Measurements from ENCODE around the gene TBX2.

Gene TBX2

DNA sequence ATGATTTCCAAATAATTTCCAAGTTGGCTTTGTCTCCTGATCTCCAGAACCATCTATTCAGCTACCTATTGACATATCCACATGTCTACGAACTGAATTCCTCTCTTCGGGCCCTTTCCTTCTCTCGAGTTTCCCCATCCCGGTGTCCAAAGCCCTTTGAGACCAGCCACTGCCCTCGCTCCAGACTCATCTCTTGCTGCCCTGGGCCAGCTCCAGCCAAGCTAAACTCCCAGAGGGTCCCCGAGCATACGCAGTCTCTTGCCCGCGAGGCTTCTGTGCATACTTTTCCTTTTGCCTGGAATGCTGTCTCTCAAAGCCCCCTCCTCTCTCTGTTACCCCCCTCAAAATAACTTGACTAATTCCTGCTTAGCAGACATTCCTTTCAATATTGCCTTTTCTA lies 27.2 kb upstream of the TBX2 start:
- H3K27me3 ChIP-seq (ENCODE audit: insufficient read depth, low read length), result no peaks in the 10 kb centered on the region
- H3K36me3 ChIP-seq (ENCODE audit: insufficient read depth, low read depth, low read length), result no peaks in the 10 kb centered on the region
- no peaks in the 10 kb centered on the region for H3K9me3 ChIP-seq (ENCODE audit: insufficient read depth, low read depth, low read length)
- no peak overlapping the region for H3K9ac ChIP-seq (ENCODE audit: low read depth, low read length)
- H3K4me1 ChIP-seq (ENCODE audit: insufficient read depth, low read length), result no peaks in the 10 kb centered on the region
- no peak overlapping the region for H3K4me3 ChIP-seq (ENCODE audit: low read length)
- H3K27ac ChIP-seq (ENCODE audit: low read length), result no peak overlapping the region

DNA sequence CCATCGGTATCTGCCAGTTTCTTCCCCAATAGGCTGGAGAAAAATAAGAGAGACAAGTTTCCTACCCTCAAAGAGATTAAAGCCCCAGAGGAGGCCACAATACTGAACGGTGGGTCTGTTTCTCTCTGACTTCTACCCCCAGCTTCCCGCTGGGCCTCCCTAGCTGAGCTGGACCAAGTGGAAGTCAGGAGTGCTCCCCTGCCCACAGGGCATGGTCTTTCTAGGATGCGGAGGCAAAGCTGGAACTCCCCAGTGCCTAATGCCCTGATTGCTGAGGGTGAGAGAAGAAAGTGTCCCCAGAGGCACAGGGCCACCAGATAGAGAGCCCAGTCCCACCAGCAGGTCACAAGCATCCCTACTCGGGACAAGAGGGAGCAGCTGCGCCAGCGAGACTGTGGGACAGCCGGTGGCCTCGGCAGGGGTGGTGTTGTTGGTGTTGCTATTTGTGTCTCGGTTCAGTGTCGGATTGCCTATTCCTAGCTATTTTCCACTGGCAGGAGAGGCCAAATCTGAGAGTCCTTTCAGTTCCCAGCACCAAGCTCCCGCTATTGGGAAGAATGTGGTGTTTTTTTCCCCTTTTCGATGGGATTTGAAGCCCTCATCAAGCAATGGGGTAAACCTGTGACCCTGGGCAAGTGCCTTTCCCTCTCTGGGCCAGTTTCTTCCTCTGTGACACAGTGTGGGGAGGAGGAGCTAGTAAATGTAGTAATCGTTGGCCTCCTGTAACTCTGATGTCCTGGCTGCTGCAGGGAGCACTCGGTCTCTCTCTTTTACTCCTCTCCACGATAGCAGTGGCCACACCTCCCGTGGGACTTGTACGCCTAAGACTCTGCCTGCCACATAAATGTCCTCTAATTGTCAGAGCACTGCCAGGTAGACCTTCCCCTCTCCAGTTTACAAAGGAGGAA lies 22.5 kb upstream of the TBX2 start:
- no peaks in the 10 kb centered on the region for H3K36me3 ChIP-seq (ENCODE audit: insufficient read depth, low read depth, low read length)
- no peaks in the 10 kb centered on the region for H3K9me3 ChIP-seq (ENCODE audit: insufficient read depth, low read depth, low read length)
- H3K27me3 ChIP-seq (ENCODE audit: insufficient read depth, low read length), result no peaks in the 10 kb centered on the region
- no peak overlapping the region for H3K27ac ChIP-seq (ENCODE audit: low read length)
- H3K4me1 ChIP-seq (ENCODE audit: insufficient read depth, low read length), result no peaks in the 10 kb centered on the region
- no peak overlapping the region for H3K4me3 ChIP-seq (ENCODE audit: low read length)
- H3K9ac ChIP-seq (ENCODE audit: low read depth, low read length), result no peak overlapping the region

DNA sequence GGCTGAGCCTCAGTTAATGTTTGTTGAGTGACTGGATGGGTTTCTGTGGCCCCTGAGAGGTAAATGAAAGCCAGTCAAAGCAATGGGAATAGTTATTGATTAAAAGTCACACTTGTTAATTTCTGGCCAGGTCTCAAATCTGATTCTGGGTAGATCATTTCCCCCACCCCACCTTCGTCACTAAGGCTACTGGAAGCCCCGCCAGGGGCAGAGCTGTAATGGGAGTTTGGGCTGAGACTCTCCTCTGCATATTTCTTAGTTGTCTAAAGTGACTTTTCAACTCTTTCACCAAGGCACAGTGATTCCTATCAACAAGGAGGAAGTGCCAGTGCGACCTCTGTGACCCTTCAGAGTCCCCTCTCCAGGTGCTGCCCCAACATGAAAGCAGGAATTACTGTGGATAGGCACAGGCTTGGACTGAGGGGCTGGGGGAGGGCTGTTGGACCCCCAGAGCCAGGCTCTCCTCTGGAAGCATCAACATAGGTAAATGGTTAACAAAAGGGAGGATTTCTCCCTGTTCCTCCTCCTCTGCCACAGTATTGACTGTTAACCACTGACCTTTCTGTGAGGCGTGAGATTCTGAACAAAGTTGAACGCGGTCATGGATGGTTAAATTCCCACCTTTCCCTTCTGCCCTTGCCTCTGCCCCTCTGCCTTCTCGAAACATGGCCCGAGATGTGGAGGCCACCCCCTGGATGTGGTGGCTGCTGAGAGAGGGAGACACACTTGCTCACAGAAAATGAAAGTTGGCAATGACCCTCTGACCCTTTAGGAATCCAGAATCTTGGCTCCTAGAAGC lies 20.8 kb upstream of the TBX2 start:
- Histone ChIP-seq H3K4me1 (ENCODE audit: insufficient read depth, low read length) (no peaks in the 10 kb centered on the region), H3K36me3 (ENCODE audit: insufficient read depth, low read depth, low read length) (no peaks in the 10 kb centered on the region), H3K27me3 (ENCODE audit: insufficient read depth, low read length) (no peaks in the 10 kb centered on the region), H3K27ac (ENCODE audit: low read length) (no peak overlapping the region), H3K9me3 (ENCODE audit: insufficient read depth, low read depth, low read length) (no peaks in the 10 kb centered on the region), H3K4me3 (ENCODE audit: low read length) (no peak overlapping the region), H3K9ac (ENCODE audit: low read depth, low read length) (no peak overlapping the region)

DNA sequence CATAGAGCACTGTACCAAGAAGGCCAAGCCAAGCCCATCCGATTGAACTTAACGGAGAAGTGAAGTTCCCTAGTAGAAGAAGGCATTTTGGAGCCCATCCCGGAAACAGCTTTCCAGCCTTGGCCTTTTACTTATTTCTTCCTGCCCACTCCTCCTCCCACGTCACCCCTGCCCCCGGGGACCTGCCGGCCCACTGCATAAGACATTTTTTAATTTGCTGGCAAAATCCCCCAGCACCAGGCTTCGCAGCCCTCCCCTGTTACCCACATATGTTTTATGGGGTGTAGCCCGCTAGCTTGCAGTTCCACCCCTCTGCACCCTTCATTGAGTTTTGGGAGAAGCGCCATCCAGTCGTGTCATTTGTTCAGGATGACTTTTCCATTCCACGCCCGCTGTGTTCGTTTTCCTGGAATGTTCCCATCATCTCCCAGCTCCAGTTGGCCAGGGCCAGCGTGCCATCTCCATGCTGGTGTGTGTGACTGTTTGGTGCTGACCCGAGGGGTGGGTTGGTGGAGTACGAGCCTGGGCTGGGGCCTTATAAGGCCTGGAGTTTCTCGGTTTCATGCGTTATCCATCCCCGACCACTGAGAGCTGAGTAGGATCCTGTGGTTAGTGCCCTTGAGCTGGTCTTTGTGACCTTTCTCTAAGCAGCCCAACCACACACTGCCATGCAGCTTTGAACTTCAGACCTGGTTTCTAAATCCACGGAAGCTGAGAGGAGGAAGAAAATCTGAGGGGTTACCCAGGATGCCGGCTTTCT lies 20.0 kb upstream of the TBX2 start:
- Histone ChIP-seq H3K9me3 (ENCODE audit: insufficient read depth, low read depth, low read length) (no peaks in the 10 kb centered on the region), H3K4me1 (ENCODE audit: insufficient read depth, low read length) (no peaks in the 10 kb centered on the region), H3K4me3 (ENCODE audit: low read length) (no peak overlapping the region), H3K27me3 (ENCODE audit: insufficient read depth, low read length) (no peaks in the 10 kb centered on the region), H3K9ac (ENCODE audit: low read depth, low read length) (no peak overlapping the region), H3K27ac (ENCODE audit: low read length) (no peak overlapping the region), H3K36me3 (ENCODE audit: insufficient read depth, low read depth, low read length) (no peaks in the 10 kb centered on the region)

DNA sequence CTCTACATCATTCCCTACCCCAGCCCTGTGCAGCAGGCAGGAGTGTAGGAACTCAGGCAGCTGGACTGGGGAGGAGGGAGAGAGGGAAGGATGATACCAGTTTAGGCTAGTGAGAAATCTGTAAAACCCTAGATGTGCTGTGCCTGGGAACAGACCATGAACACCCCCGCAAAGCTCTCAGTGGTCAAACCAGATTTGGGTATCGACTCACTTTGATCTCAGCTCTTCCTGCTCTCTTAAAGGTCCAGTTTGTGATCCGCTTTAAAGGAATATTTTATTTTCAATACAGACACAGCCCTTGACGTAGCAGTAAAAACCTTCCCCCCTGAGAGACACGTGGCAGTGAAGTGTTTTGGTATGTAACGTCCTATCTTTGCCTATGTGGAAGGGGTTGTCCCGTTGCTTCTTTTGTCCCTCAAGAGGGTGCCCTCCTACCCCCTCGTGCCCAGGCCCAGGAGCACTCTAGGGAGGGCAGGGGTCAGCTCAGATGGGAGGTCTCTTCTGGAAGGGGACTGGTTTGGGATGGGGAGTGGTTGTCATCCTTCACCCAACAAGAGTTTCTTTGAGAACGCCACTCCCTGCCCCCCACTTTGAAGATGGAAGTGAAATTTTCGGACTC lies 19.3 kb upstream of the TBX2 start:
- H3K9me3 ChIP-seq (ENCODE audit: insufficient read depth, low read depth, low read length), result no peaks in the 10 kb centered on the region
- H3K4me3 ChIP-seq (ENCODE audit: low read length), result no peak overlapping the region
- H3K27ac ChIP-seq (ENCODE audit: low read length), result no peak overlapping the region
- no peaks in the 10 kb centered on the region for H3K4me1 ChIP-seq (ENCODE audit: insufficient read depth, low read length)
- H3K36me3 ChIP-seq (ENCODE audit: insufficient read depth, low read depth, low read length), result no peaks in the 10 kb centered on the region
- H3K9ac ChIP-seq (ENCODE audit: low read depth, low read length), result no peak overlapping the region
- no peaks in the 10 kb centered on the region for H3K27me3 ChIP-seq (ENCODE audit: insufficient read depth, low read length)

DNA sequence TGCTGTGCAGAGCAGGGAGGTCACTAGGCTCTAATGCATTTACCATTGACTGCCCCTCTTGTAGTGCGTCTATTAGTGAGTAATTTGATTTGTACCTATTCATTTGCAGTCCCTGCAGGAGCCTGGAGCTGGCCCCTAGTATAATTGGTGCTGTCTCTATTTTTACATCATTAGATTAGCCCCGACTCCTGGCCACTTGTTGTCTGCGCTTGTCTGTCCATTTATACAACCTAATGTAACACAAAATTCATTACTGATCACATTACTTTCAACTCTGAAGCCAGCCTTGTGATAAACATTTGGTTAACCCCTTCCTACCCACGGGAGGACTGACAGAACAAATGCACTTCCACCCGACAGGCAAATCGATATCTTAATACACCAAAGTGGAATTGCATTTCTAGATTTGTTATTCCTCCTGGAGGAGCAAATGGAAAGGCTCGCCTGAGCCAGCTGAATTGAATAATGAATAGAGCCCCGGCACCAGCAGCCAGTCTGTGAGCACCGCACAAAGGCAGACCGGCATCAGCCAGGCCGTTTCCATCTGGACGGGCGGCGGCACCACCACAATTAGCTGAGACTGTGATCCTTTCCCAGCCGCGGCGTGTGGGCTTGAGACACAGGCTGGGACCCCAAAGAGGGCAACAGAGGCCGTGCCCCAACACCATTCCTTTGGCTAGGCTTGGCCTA lies 18.7 kb upstream of the TBX2 start:
- Histone ChIP-seq H3K9me3 (ENCODE audit: insufficient read depth, low read depth, low read length) (no peaks in the 10 kb centered on the region), H3K27ac (ENCODE audit: low read length) (no peak overlapping the region), H3K36me3 (ENCODE audit: insufficient read depth, low read depth, low read length) (no peaks in the 10 kb centered on the region), H3K27me3 (ENCODE audit: insufficient read depth, low read length) (no peaks in the 10 kb centered on the region), H3K4me3 (ENCODE audit: low read length) (no peak overlapping the region), H3K4me1 (ENCODE audit: insufficient read depth, low read length) (no peaks in the 10 kb centered on the region), H3K9ac (ENCODE audit: low read depth, low read length) (no peak overlapping the region)

DNA sequence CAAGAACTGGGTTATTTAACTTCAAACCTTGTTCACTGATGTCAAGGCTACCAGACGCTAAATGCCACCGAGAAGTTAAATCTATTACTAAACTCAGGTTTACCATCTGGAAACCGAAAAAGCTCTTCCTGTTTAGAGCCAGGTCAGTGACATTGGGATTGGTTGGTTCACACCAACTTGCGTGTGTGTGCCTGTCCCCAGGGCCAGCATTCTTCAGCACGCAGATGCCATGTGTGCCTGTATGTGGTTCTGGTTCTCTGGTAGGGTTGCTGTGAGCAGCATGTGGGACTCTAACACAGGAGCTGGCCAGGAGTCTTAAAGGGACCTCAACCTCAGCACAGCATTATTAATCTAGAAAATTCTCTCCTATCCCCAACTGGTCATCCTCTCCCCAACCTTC lies 18.1 kb upstream of the TBX2 start:
- no peak overlapping the region for H3K4me3 ChIP-seq (ENCODE audit: low read length)
- no peaks in the 10 kb centered on the region for H3K4me1 ChIP-seq (ENCODE audit: insufficient read depth, low read length)
- H3K36me3 ChIP-seq (ENCODE audit: insufficient read depth, low read depth, low read length), result no peaks in the 10 kb centered on the region
- no peaks in the 10 kb centered on the region for H3K9me3 ChIP-seq (ENCODE audit: insufficient read depth, low read depth, low read length)
- no peak overlapping the region for H3K9ac ChIP-seq (ENCODE audit: low read depth, low read length)
- no peak overlapping the region for H3K27ac ChIP-seq (ENCODE audit: low read length)
- H3K27me3 ChIP-seq (ENCODE audit: insufficient read depth, low read length), result no peaks in the 10 kb centered on the region

DNA sequence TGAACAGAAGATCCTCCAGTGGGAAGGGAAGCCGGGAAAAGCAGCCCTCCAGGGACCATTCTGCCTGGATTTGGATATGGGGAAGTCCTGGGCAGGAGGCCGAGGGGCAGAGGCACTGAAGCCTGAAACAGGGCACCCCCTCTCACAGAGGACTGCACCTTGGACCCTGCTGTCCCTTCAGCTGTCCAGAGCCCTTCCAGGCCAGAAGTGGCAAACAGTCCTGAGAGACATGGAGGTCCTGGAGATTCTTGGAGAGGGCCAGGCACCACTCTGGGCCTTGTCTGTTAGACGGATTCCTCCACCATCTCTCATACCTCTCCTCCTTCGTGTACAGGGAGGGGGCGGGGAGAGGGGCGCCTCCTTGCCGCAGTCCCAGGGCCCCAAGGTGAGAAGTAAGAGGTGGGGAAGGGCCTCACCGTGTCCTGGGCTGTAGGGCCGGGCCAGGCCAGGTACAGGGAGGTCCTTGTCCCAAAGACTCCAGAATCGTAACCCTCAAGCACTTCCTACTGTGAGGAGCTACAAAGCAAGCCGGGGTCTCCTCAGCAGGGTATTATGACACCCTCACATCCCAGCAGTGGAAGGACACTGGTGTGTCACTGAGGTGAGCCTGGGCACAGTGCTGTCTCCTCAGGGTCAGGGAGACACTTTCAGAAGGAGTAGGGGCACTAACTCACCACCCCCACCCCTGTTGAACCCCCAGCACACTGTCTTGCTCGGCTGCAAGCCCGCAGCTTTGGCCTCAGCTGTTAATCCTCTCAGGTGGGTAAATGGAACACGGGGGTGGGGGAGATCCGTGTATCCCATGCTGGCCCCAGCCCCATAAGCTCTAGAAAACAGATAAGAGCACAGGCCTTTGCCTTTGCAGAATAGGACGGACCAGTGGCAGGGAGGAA lies 16.6 kb upstream of the TBX2 start:
- H3K4me3 ChIP-seq (ENCODE audit: low read length), result no peak overlapping the region
- no peaks in the 10 kb centered on the region for H3K9me3 ChIP-seq (ENCODE audit: insufficient read depth, low read depth, low read length)
- no peaks in the 10 kb centered on the region for H3K36me3 ChIP-seq (ENCODE audit: insufficient read depth, low read depth, low read length)
- no peak overlapping the region for H3K27ac ChIP-seq (ENCODE audit: low read length)
- no peaks in the 10 kb centered on the region for H3K27me3 ChIP-seq (ENCODE audit: insufficient read depth, low read length)
- H3K4me1 ChIP-seq (ENCODE audit: insufficient read depth, low read length), result no peaks in the 10 kb centered on the region
- no peak overlapping the region for H3K9ac ChIP-seq (ENCODE audit: low read depth, low read length)

DNA sequence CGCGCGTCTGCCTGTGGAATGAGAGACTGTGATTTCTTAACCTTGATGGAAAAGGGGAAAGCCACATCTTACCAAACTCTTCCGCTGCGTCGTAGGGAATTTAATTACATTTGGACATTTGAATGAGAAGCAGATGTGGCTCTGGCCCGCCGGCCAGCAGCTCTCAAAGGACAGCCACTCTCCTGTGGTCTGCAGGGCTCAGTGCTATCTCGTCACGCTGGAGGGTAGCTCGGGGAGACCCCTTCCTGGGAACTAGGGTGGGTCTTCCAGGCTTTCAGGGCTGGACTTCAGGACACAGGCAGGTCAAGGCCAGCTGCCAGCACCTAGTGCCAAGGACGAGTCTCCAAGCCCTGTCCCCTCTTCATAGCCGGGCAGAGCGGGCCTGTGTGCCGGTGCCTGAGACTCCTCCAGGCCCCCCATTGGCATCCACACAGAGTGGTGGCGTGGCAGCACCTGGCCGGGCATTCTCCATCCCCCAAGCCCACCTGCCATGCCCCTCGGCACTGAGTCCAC lies 15.9 kb upstream of the TBX2 start:
- Histone ChIP-seq H3K36me3 (ENCODE audit: insufficient read depth, low read depth, low read length) (no peaks in the 10 kb centered on the region), H3K27ac (ENCODE audit: low read length) (no peak overlapping the region), H3K27me3 (ENCODE audit: insufficient read depth, low read length) (no peaks in the 10 kb centered on the region), H3K9me3 (ENCODE audit: insufficient read depth, low read depth, low read length) (no peaks in the 10 kb centered on the region), H3K9ac (ENCODE audit: low read depth, low read length) (no peak overlapping the region), H3K4me1 (ENCODE audit: insufficient read depth, low read length) (no peaks in the 10 kb centered on the region), H3K4me3 (ENCODE audit: low read length) (no peak overlapping the region)

DNA sequence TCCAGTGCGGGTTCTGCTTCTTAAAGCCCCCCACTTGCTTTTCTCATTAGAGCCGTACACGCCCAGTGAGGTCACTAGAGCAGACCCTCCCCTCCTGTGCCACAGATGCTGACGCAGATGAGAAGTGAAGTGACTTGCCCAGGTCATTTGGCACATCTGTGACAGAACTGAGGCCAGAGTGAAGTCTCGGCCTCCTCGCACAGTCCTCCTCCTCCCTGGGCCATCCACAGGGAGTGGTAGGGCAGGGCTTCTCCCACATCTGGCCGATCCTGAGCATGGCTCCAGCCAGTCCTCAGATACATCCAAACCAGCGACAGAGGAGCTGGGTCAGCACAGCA lies 15.3 kb upstream of the TBX2 start:
- H3K4me3 ChIP-seq (ENCODE audit: low read length), result no peak overlapping the region
- H3K27me3 ChIP-seq (ENCODE audit: insufficient read depth, low read length), result no peaks in the 10 kb centered on the region
- no peaks in the 10 kb centered on the region for H3K9me3 ChIP-seq (ENCODE audit: insufficient read depth, low read depth, low read length)
- H3K27ac ChIP-seq (ENCODE audit: low read length), result no peak overlapping the region
- no peak overlapping the region for H3K9ac ChIP-seq (ENCODE audit: low read depth, low read length)
- no peaks in the 10 kb centered on the region for H3K36me3 ChIP-seq (ENCODE audit: insufficient read depth, low read depth, low read length)
- H3K4me1 ChIP-seq (ENCODE audit: insufficient read depth, low read length), result no peaks in the 10 kb centered on the region
